ENCODE data around the gene GBP3.

Gene GBP3

DNA sequence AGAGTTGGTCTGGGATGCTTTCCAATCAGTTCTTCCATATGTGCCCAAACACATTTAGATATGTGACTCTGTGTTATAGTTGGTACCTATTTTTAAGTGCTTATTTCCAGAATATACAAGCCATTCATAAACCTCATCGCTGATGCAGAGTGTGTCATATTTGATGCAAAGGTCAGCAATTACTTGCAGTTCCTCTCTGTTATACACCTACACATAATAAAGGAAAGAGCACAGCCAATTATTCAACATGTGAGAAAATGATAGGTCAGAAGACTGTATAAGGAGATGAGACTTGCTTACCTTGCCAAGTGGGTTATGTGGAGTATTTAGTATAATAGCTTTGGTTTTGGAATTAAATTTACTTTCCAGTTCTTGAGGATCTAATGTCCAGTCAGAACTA, 61.6 kb downstream of the GBP3 start:
- ChIA-PET CTCF (interaction anchor here (0.8 to 1.1 kb wide), 2 partner anchors 20 to 500 kb away, joined by 3 to 4 read pairs; no protein-coding TSS in a partner anchor), POLR2A (no interaction called here)
- no peak for DNase-seq
- WGBS (ENCODE audit: insufficient coverage), result no CpG with 5 or more reads among the region's 1 CpG
- no peak overlapping the region for H3K27ac ChIP-seq (ENCODE audit: insufficient read depth in 1 of 2, low read depth in 1 of 2, low read length in 2 of 2, poor library complexity in 1 of 2, severe bottlenecking in 2 of 2)
- no peaks in the 10 kb centered on the region for H3K4me1 ChIP-seq (ENCODE audit: control extremely low read depth in 1 of 4, control insufficient read depth in 4 of 4, insufficient read depth in 4 of 4, low read length in 3 of 4)
- H3K4me3 ChIP-seq (ENCODE audit: control insufficient read depth in 1 of 7, extremely low read depth in 1 of 7, insufficient read depth in 4 of 7, low read depth in 2 of 7, low read length in 6 of 7), result no peak overlapping the region
- H3K9me3 ChIP-seq (ENCODE audit: control extremely low read depth in 1 of 5, control insufficient read depth in 4 of 5, insufficient read depth in 2 of 5, low read depth in 1 of 5, low read length in 4 of 5), result no peaks in the 10 kb centered on the region
- H3K27me3 ChIP-seq (replicated peaks in 2 of 5; ENCODE audit: control insufficient read depth in 4 of 5, insufficient read depth in 5 of 5, low read length in 4 of 5), result no peaks in the 10 kb centered on the region
- peaks cover 13 to 57% (median 40%) of the 10 kb centered on the region in 4 experiments for H3K36me3 ChIP-seq (ENCODE audit: control insufficient read depth in 4 of 4, insufficient read depth in 4 of 4, low read length in 3 of 4)

Measured in common myeloid progenitor, CD34-positive (primary cell).